SK-N-SH (cell line): ENCODE data around the gene NGLY1. TPM values are rescaled to one million over a fixed set of nuclear protein-coding genes. Genes with fewer than 3 reads are reported as not detected.

ENCODE experiments used
- CTCF ChIA-PET: fragments of 300-600, 350-600 bp; formaldehyde crosslinking; extraction: SDS; loops from one replicate; lab custom pipeline; 2021; lab: Yijun Ruan, JAX
- POLR2A ChIA-PET: fragments of 350-600 bp; sonication (Branson Sonifier 250); formaldehyde crosslinking; extraction: SDS; loops from one replicate; lab custom pipeline; 2020; ENCODE audit warnings: antibody characterized with exemption, inconsistent platforms; lab: Yijun Ruan, JAX
- DNase-seq: peaks from one replicate; pipeline ENCODE4 v3.0.0; 2012
- H2AFZ ChIP-seq: fragments of 200-600 bp; sonication (generic); 2 replicates; pipeline ENCODE4 v1.8.1; 2016; ENCODE audit warnings: antibody characterized with exemption, mild to moderate bottlenecking, low read depth
- H3F3A ChIP-seq: fragments of 200-600 bp; sonication (generic); replicated peaks from 2 replicates; pipeline ENCODE3; 2016; ENCODE audit warnings: antibody characterized with exemption, mild to moderate bottlenecking; ENCODE audit not compliant: insufficient read depth
- H3K27ac ChIP-seq, 2 experiments: fragments of 200-500 bp in 1 of 2; fragments of 200-600 bp in 1 of 2; sonication (Bioruptor generic) in 1 of 2; sonication (generic), shearing (Covaris generic) in 1 of 2; 2 replicates each; pipeline versions ENCODE4 v1.5.1 to v1.6.1; 2014 to 2016; ENCODE audit warnings: low read depth in 2 of 2, inconsistent platforms in 1 of 2, low read length in 1 of 2, mild to moderate bottlenecking in 1 of 2, mixed read lengths in 1 of 2
- H3K27me3 ChIP-seq: fragments of 200-600 bp; sonication (generic), shearing (Covaris generic); 2 replicates; pipeline ENCODE4 v1.6.1; 2016; ENCODE audit warnings: mixed run types; ENCODE audit not compliant: insufficient read depth
- H3K36me3 ChIP-seq, 2 experiments: fragments of 200-500 bp in 1 of 2; fragments of 200-600 bp in 1 of 2; sonication (Bioruptor generic) in 1 of 2; sonication (generic) in 1 of 2; replicated peaks in 1 of 2; 2 replicates each; pipeline versions ENCODE3 to v1.5.1; 2014 to 2016; ENCODE audit warnings: low read length in 1 of 2, mild to moderate bottlenecking in 1 of 2; ENCODE audit not compliant: insufficient read depth in 2 of 2, control insufficient read depth in 1 of 2
- H3K4me1 ChIP-seq, 2 experiments: fragments of 200-500 bp in 1 of 2; fragments of 200-600 bp in 1 of 2; sonication (Bioruptor generic) in 1 of 2; sonication (generic), shearing (Covaris generic) in 1 of 2; 2 replicates each; pipeline versions ENCODE4 v1.5.1 to v1.6.1; 2014 to 2016; ENCODE audit warnings: low read depth in 1 of 2, low read length in 1 of 2, mixed run types in 1 of 2; ENCODE audit not compliant: insufficient read depth in 2 of 2, control insufficient read depth in 1 of 2
- H3K4me2 ChIP-seq: fragments of 200-600 bp; sonication (generic), shearing (Covaris generic); 2 replicates; pipeline ENCODE4 v1.6.1; 2017; ENCODE audit warnings: mixed run types
- H3K4me3 ChIP-seq, 2 experiments: fragments of 200-500 bp in 1 of 2; fragments of 200-600 bp in 1 of 2; sonication (Bioruptor generic) in 1 of 2; sonication (generic), shearing (Covaris generic) in 1 of 2; 2 replicates each; pipeline versions ENCODE4 v1.5.1 to v1.8.1; 2014 to 2016; ENCODE audit warnings: low read depth in 2 of 2, inconsistent platforms in 1 of 2, low read length in 1 of 2, mild to moderate bottlenecking in 1 of 2, mixed read lengths in 1 of 2, moderate library complexity in 1 of 2
- H3K79me2 ChIP-seq: fragments of 200-600 bp; sonication (generic); 2 replicates; pipeline ENCODE4 v1.8.1; 2017; ENCODE audit warnings: mild to moderate bottlenecking; ENCODE audit not compliant: insufficient read depth
- H3K9ac ChIP-seq: fragments of 200-600 bp; sonication (generic); 2 replicates; pipeline ENCODE4 v1.6.1; 2017; ENCODE audit warnings: mixed run types
- H3K9me2 ChIP-seq: fragments of 200-600 bp; sonication (generic); 2 replicates; pipeline ENCODE4 v1.6.1; 2017; ENCODE audit warnings: mixed run types
- H3K9me3 ChIP-seq: fragments of 200-600 bp; sonication (generic); 2 replicates; pipeline ENCODE4 v1.6.1; 2017; ENCODE audit warnings: mixed run types, mild to moderate bottlenecking, moderate library complexity
- H4K20me1 ChIP-seq: fragments of 200-600 bp; sonication (generic); 2 replicates; pipeline ENCODE4 v1.6.1; 2017; ENCODE audit warnings: mild to moderate bottlenecking, mixed run types; ENCODE audit not compliant: insufficient read depth
- CHD2 ChIP-seq: fragments of 150-350 bp; IDR thresholded peaks from 2 replicates; pipeline ENCODE4 v1.6.1; 2018; ENCODE audit warnings: low read length; ENCODE audit not compliant: partially characterized antibody
- ELF1 ChIP-seq: IDR thresholded peaks from 2 replicates; pipeline ENCODE4 v1.4.0; 2012
- EP300 ChIP-seq, 2 experiments: IDR thresholded peaks; 2 replicates each; pipeline versions ENCODE4 v1.4.0 to v1.6.1; 2012; ENCODE audit warnings: borderline replicate concordance in 1 of 2, low read depth in 1 of 2, low read length in 1 of 2
- EZH2phosphoT487 ChIP-seq: fragments of 200-600 bp; sonication (generic); IDR thresholded peaks from 2 replicates; pipeline ENCODE4 v1.6.1; 2017; ENCODE audit warnings: low read depth, mixed run types, mild to moderate bottlenecking, antibody characterized with exemption, moderate library complexity, borderline replicate concordance
- FOSL2 ChIP-seq: IDR thresholded peaks from 2 replicates; pipeline ENCODE4 v1.4.0; 2012; ENCODE audit warnings: low read depth, mild to moderate bottlenecking, moderate library complexity, borderline replicate concordance
- GABPA ChIP-seq: IDR thresholded peaks from 2 replicates; pipeline ENCODE4 v1.4.0; 2012; ENCODE audit warnings: low read depth, mild to moderate bottlenecking
- MAX ChIP-seq: IDR thresholded peaks from 2 replicates; pipeline ENCODE4 v1.4.0; 2012; ENCODE audit warnings: low read depth
- PBX3 ChIP-seq: IDR thresholded peaks from 2 replicates; pipeline ENCODE4; 2012
- POLR2AphosphoS5 ChIP-seq: IDR thresholded peaks from 2 replicates; pipeline ENCODE4 v1.6.1; 2012; ENCODE audit warnings: low read depth, low read length
- REST ChIP-seq: IDR thresholded peaks from 2 replicates; pipeline ENCODE4 v1.6.1; 2012; ENCODE audit warnings: mild to moderate bottlenecking, low read depth, low read length, moderate library complexity
- RFX5 ChIP-seq: IDR thresholded peaks from 2 replicates; pipeline ENCODE4 v1.6.1; 2012; ENCODE audit warnings: mild to moderate bottlenecking, improper control_type of control experiment, low read length
- RXRA ChIP-seq: IDR thresholded peaks from 2 replicates; pipeline ENCODE4 v1.4.0; 2012; ENCODE audit warnings: low read depth, mild to moderate bottlenecking, borderline replicate concordance
- SIN3A ChIP-seq: IDR thresholded peaks from 2 replicates; pipeline ENCODE4 v1.6.1; 2012; ENCODE audit warnings: low read depth, mild to moderate bottlenecking, low read length, moderate library complexity, borderline replicate concordance
- SMC3 ChIP-seq: IDR thresholded peaks from 2 replicates; pipeline ENCODE4 v1.6.1; 2012; ENCODE audit warnings: low read depth, low read length, improper control_type of control experiment
- TEAD4 ChIP-seq: IDR thresholded peaks from 2 replicates; pipeline ENCODE4 v1.4.0; 2012; ENCODE audit warnings: mild to moderate bottlenecking, borderline replicate concordance; ENCODE audit not compliant: insufficient read depth
- USF1 ChIP-seq: IDR thresholded peaks from 2 replicates; pipeline ENCODE4 v1.4.0; 2012; ENCODE audit warnings: low read depth, borderline replicate concordance
- ZBTB33 ChIP-seq: IDR thresholded peaks from 2 replicates; pipeline ENCODE4 v1.4.0; 2012; ENCODE audit warnings: low read depth, borderline replicate concordance
- WGBS: methylation state at CpG from one replicate; pipeline ENCODE4 v1.1.6; 2017; ENCODE audit warnings: low lambda C conversion rate; 5-methylcytosine and 5-hydroxymethylcytosine counted together
- polyA plus RNA-seq, 3 experiments: library from polyadenylated mRNA; depleted of rRNA; stranded (reverse); fragments of >200 nt; gene quantifications; 2 replicates each; pipeline ENCODE4 v1.2.3, GENCODE V29; 2012

Gene NGLY1
- polyA plus RNA-seq, 1 of the 3 experiments (the other 2 are of a cell fraction) = 6.0 TPM

- H3K9me3 ChIP-seq = no peaks in the 10 kb centered on the region
- no peak overlapping the region for H3K27ac ChIP-seq
- DNase-seq = no peak
- CTCF ChIA-PET = interaction anchor here (0.6 to 2.4 kb wide), 5 partner anchors 16 to 1157 kb away, joined by 3 to 6 read pairs (median 3); no protein-coding TSS in a partner anchor
- H3K9me2 ChIP-seq = no peaks in the 10 kb centered on the region
- no peaks in the 10 kb centered on the region; the same call in 1 of the 2 replicates for H3K27me3 ChIP-seq
- no peaks in the 10 kb centered on the region for H3K79me2 ChIP-seq
- no peaks in the 10 kb centered on the region for H4K20me1 ChIP-seq
- no peaks in the 10 kb centered on the region for H3K36me3 ChIP-seq
- H3F3A ChIP-seq = no peaks in the 10 kb centered on the region
- no peak overlapping the region for H3K4me3 ChIP-seq
- no peak overlapping the region for H3K4me2 ChIP-seq
- TF ChIP-seq ZBTB33 (no peak), POLR2AphosphoS5 (no peak), FOSL2 (no peak), SMC3 (no peak), MAX (no peak), RFX5 (no peak), TEAD4 (no peak), SIN3A (no peak), CHD2 (no peak), REST (no peak), PBX3 (no peak), EP300 (IDR thresholded peaks at IDR 0.05; ENCODE audit: borderline replicate concordance in 1 of 2, low read depth in 1 of 2, low read length in 1 of 2) (no peak), RXRA (no peak), EZH2phosphoT487 (no peak), GABPA (no peak), ELF1 (no peak), USF1 (no peak)
- POLR2A ChIA-PET = no interaction called here
- no peaks in the 10 kb centered on the region for H3K4me1 ChIP-seq
- H2AFZ ChIP-seq = no peak overlapping the region
- H3K9ac ChIP-seq = no peak overlapping the region
- 50% methylated on average over 2 of the region's 2 CpGs for WGBS
Observed at GRCh38 chr3:25683882-25684281, 99.4 kb downstream of the NGLY1 start.
